HL-60 (cell line): ENCODE results near the gene GPRC6A.

Experiments
- CTCF ChIP-seq: IDR thresholded peaks from one replicate; pipeline ENCODE4 v1.5.1; 2011; ENCODE audit warnings: low read length, control low read depth, inconsistent platforms; ENCODE audit not compliant: insufficient read depth
- GABPA ChIP-seq: IDR thresholded peaks from 2 replicates; pipeline ENCODE4 v1.6.1; 2012; ENCODE audit warnings: low read depth
- POLR2AphosphoS5 ChIP-seq: IDR thresholded peaks from 2 replicates; pipeline ENCODE4 v1.6.1; 2012; ENCODE audit warnings: low read depth
- TF ChIP-seq, protein P1 (sequence below): IDR thresholded peaks from 2 replicates; pipeline ENCODE4 v1.6.1; 2012; ENCODE audit warnings: low read depth; ENCODE audit not compliant: insufficient replicate concordance

DNA sequence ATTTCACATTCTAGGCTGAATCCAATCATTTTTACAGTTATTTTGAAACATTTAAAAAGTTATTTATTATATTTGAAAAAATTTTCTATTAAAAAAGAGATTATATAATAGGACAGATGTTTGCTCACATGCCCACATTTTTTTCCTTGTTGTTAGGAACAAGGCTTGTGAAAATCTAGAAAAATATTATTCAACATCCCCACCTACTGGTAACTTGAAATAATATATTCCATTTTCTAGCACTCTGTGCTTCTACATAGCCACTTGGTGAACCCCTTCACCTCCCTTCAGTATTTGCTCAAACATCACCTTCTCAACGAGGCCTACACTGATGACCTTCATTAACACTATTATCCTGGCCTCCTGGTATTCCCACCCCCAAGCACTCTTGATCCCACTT lies 18.3 kb upstream of the GPRC6A start:
- TF ChIP-seq CTCF (no peak), POLR2AphosphoS5 (no peak), GABPA (no peak)
- TF ChIP-seq, protein P1, sequence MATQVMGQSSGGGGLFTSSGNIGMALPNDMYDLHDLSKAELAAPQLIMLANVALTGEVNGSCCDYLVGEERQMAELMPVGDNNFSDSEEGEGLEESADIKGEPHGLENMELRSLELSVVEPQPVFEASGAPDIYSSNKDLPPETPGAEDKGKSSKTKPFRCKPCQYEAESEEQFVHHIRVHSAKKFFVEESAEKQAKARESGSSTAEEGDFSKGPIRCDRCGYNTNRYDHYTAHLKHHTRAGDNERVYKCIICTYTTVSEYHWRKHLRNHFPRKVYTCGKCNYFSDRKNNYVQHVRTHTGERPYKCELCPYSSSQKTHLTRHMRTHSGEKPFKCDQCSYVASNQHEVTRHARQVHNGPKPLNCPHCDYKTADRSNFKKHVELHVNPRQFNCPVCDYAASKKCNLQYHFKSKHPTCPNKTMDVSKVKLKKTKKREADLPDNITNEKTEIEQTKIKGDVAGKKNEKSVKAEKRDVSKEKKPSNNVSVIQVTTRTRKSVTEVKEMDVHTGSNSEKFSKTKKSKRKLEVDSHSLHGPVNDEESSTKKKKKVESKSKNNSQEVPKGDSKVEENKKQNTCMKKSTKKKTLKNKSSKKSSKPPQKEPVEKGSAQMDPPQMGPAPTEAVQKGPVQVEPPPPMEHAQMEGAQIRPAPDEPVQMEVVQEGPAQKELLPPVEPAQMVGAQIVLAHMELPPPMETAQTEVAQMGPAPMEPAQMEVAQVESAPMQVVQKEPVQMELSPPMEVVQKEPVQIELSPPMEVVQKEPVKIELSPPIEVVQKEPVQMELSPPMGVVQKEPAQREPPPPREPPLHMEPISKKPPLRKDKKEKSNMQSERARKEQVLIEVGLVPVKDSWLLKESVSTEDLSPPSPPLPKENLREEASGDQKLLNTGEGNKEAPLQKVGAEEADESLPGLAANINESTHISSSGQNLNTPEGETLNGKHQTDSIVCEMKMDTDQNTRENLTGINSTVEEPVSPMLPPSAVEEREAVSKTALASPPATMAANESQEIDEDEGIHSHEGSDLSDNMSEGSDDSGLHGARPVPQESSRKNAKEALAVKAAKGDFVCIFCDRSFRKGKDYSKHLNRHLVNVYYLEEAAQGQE, result no peak
